ENCODE data around the gene RCSD1. TPM values are rescaled to one million over a fixed set of nuclear protein-coding genes. Genes with fewer than 3 reads are reported as not detected.
A peak's percentile ranks its signal among the peaks of the same experiment; 100 is the strongest.

Gene RCSD1
- total and polyA plus RNA-seq, 12 donors: 3.3 to 15.4 (median 9.4) TPM

GRCh38 chr1:167710836-167711235 lies 80.8 kb downstream of the RCSD1 start:
- no peak for DNase-seq
- Histone ChIP-seq H3K27me3 (no peaks in the 10 kb centered on the region), H3K4me1 (replicated peaks in 1 of 2) (peaks cover 0 to 6% of the 10 kb centered on the region in 2 donors), H3K27ac (no peak overlapping the region), H3K4me3 (no peak overlapping the region), H3K36me3 (replicated peaks in 1 of 2) (no peaks in the 10 kb centered on the region), H3K9me3 (replicated peaks in 1 of 3) (no peaks in the 10 kb centered on the region)
- intact Hi-C loops (cut with DNase I): no loop called here
- TF ChIP-seq POLR2A (IDR thresholded peaks at IDR 0.05) (no peak), CTCF (IDR thresholded peaks at IDR 0.05) (no peak)
- 82 to 93% (median 83%) methylated on average over 1 of the region's 1 CpG for WGBS, 4 donors

GRCh38 chr1:167711797-167712196 lies 81.8 kb downstream of the RCSD1 start:
- Histone ChIP-seq H3K36me3 (replicated peaks in 1 of 2) (no peaks in the 10 kb centered on the region), H3K4me1 (replicated peaks in 1 of 2) (peaks cover 0 to 6% of the 10 kb centered on the region in 2 donors), H3K27ac (no peak overlapping the region), H3K27me3 (no peaks in the 10 kb centered on the region), H3K4me3 (no peak overlapping the region), H3K9me3 (replicated peaks in 1 of 3) (no peaks in the 10 kb centered on the region)
- TF ChIP-seq CTCF (IDR thresholded peaks at IDR 0.05) (no peak), POLR2A (IDR thresholded peaks at IDR 0.05) (no peak)
- intact Hi-C loops (cut with DNase I): no loop called here
- WGBS, 4 donors: 73 to 78% (median 74%) methylated on average over 3 of the region's 3 CpGs
- DNase-seq: peak in 1 of 7 donors; percentile 51

- peak; percentile 27 to 67 (median 47) for DNase-seq
These were observed 83.5 kb downstream of the RCSD1 start for GRCh38 chr1:167713330-167714081.

GRCh38 chr1:167714098-167714438 lies 84.0 kb downstream of the RCSD1 start:
- H3K4me3 ChIP-seq: peak overlapping the region in 3 of 4 donors; percentile 16 to 52 (median 52)
- peak overlapping the region; percentile 67 to 94 (median 79) for H3K27ac ChIP-seq
- H3K36me3 ChIP-seq (replicated peaks in 1 of 2): no peaks in the 10 kb centered on the region
- DNase-seq: peak in 4 of 7 donors; percentile 83 to 89 (median 88)
- no peak for TF ChIP-seq CTCF (IDR thresholded peaks at IDR 0.05)
- TF ChIP-seq POLR2A (IDR thresholded peaks at IDR 0.05): peak; percentile 26 to 74
- intact Hi-C loops (cut with DNase I): no loop called here
- WGBS, 4 donors: 0 to 1% (median 1%) methylated on average over 11 to 28 of the region's 28 CpGs
- no peaks in the 10 kb centered on the region for H3K27me3 ChIP-seq
- no peaks in the 10 kb centered on the region for H3K9me3 ChIP-seq (replicated peaks in 1 of 3)
- peaks cover 0 to 6% of the 10 kb centered on the region in 2 donors for H3K4me1 ChIP-seq (replicated peaks in 1 of 2)

More at GRCh38 chr1:167713330-167714081, 83.5 kb downstream of the RCSD1 start:
- Histone ChIP-seq H3K27me3 (no peaks in the 10 kb centered on the region), H3K27ac (peak overlapping the region; percentile 67 to 94 (median 79)), H3K4me3 (peak overlapping the region in 3 of 4 donors; percentile 23 to 52 (median 52)), H3K4me1 (replicated peaks in 1 of 2) (peaks cover 0 to 6% of the 10 kb centered on the region in 2 donors), H3K9me3 (replicated peaks in 1 of 3) (no peaks in the 10 kb centered on the region), H3K36me3 (replicated peaks in 1 of 2) (no peaks in the 10 kb centered on the region)
- no peak for TF ChIP-seq POLR2A (IDR thresholded peaks at IDR 0.05)
- TF ChIP-seq CTCF (IDR thresholded peaks at IDR 0.05): no peak
- 9 to 12% (median 11%) methylated on average over 26 to 31 of the region's 31 CpGs for WGBS, 4 donors
- intact Hi-C loops (cut with DNase I): no loop called here
